ENCODE measurements around the gene SORCS1.
"Not testable (repeated sequence)": the region's sequence is repeated elsewhere in the genome, so short reads cannot be mapped to it uniquely, and the experiment has no call there.

SORCS1 gene

DNA sequence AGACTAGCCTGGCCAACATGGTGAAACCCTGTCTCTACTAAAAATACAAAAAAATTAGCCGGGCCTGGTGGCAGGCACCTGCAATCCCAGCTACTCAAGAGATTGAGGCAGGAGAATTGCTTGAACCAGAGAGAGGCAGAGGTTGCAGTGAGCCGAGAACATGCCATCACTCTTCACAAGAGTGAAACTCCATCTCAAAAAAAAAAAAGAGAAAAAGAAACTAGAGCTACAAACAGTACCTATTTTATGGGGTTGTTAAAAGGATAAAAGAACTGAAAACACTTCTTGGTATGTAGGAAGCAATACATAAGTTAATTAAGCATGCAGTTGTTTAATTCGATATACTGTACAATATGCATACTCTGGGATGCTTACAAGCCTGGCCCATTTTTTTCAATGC lies 216.9 kb downstream of the SORCS1 start:
- DNase-seq (ENCODE audit: low read depth in 2 of 2), result no peak

DNA sequence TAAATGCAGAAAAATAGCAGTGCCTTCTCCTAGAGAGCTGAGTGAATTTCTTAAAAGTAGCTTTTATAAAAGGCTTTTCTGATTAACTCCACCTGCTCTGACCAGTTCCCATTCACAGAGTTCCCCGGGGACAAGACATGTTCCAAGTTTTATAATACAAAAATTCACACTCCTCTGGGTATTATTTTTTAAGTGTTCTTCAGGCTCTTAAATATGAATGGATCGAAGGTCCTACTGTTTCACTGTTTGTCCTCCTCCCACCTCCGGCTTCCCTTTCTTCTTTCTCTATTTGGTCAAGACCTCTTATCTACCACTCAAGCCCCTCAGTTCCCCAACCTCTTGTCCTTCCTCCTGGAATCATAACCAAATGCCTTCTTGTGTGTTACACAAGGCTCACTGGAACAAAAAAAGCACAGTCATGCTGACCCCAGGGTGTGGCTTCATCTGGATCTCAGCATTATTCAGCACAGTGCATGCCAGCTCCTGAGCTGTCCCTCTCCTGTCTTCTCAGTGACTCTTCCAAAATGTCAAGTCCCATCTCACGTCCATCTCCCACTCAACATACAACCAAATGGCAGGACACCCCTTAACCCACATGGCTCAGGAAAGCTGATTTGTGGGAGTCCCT lies 222.4 kb downstream of the SORCS1 start:
- DNase-seq (ENCODE audit: low read depth in 2 of 2), result no peak

DNA sequence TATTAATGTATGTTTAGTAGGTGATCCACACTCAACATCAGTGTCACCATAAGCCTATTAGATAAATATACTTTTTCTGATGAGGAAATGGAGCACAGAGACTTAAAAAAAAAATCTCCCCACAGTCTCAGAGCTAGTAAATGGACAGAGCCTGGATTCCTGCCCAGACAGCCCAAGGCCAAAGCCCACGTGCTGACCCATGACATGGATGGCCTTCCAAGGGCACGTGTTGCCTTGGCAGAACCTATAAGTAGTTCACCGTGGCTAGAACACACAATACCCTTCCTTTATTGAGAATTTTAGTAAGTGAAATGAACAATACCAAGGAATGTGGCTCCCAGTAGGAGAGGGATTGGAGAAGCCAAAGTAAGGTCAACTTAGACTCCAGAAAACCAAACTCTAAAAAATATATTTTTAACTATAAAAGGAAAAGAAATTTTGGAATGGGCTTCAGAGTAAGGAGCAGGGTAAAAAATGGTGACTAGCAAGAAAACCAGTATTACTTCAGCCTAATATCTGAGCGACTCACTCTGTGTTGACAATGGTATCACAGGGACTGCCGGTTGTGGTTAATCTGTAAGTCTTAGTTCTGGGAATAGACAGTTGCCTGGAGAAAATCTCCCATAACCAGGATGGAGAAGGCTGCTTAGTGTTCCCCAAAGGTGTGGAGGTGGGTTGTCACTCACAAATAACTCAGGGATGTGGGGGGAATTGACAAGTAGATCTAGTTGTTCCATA lies 223.0 kb downstream of the SORCS1 start:
- no peak for DNase-seq (ENCODE audit: low read depth in 2 of 2)

DNA sequence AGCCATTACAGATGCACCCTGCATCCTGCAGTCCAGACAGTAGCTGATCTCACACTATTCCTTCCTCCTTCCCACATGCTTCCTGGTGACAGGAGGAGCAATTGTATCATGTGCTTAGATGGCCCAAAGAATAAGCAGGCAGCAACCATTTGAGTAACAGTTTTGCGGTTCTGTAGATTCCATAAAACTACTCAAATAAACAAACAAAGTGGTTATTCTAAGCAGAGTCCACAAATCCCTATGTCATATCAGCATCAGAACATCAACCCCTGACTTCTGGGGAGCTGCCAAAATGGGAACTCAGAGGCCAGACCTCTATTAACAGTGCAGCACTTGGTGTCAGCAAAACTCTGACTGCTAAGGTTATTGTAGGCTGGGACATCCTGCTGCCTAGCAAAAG lies 226.0 kb downstream of the SORCS1 start:
- no peak for DNase-seq (ENCODE audit: low read depth in 2 of 2)

DNA sequence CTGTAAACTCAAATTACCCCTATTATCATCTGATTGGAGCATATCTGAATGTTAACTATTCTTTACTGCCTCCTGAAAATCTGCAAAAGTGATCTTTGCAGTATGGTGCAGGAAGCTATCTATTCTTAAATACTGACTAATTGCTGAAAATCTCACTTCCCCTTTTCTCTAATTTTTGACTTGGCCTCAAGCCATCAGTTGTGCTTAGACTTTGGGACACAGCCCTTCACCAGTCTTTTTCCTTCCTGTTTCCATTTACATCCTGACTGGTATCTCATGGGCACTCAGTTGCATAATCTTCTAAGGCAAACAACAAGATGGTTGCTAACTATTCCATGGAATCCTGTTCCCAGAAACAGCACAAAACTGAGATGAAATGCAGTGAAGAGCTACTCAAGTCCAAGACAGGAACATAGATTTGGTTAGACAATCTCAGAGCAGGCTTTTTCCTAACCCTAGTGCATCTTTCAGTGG lies 228.5 kb downstream of the SORCS1 start:
- DNase-seq (ENCODE audit: low read depth in 2 of 2), result no peak

DNA sequence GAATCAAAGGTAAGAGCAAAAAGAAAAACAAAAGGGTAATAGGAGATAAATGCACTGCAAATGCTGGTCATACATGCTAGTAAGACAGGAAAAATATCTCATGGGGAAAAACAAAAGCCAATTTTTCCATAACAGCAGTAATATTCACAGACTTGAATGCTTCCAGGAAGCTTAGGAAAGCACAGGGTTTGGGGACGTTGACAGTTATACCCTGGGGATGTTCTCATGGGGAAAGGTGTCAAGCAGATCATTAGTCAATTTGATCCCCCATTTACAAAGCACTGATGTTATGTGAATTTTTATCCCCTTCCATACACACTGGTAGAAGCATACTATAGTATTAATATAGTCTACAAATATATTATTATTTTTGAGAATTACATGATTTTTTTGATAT lies 232.7 kb downstream of the SORCS1 start:
- no peak for DNase-seq (ENCODE audit: low read depth in 2 of 2)

DNA sequence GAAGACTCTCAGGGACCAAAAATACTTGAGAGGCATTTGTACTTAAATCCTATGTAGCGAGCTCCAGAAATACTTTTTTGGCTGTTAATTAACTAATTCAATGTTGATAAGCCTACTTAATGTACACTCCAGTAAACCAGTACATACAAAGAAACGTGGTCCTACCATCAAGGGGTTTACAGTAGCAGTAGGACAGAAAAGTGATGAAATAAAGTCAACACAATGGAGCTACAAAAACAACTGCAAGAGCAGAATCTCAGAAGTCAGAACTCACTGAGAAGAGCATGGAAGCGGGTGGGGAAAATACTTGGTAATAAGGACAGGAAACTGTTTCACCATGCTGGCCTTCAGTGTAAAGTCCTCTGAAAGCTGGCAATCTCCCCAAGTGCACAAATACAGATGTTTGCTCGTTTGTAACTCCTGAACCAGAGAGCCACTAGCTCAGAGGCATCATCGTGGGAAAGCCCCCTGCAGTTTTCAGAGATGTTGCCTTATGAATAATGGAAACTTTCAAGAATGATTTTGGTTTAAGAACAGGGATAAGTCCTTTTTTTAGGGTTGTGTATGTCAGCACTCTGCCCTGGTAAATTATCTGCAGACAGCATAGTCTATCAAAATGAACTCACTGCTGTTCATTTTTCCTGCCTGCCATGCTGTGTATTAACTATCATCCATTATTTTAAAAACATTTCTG lies 233.2 kb downstream of the SORCS1 start:
- no peak for DNase-seq (ENCODE audit: low read depth in 2 of 2)

DNA sequence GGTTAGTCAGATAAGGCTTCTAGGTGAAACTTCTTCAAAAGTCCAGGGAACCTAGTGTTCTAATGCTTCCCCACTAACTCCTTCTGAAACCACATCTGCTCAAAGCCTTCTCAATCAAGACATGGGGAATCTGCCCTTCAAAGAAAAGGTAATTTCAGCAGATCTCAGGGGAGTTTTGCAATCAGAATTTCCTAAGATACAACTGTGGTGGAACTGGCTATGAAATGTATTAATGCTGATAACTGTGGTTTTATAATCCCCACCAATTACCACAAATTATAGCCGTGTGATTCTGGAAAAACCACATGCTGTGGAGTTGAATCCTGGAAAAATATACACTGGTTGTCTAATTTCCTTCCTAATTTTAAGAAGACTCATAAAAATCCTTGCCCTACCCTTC lies 233.8 kb downstream of the SORCS1 start:
- DNase-seq (ENCODE audit: low read depth in 2 of 2), result no peak

DNA sequence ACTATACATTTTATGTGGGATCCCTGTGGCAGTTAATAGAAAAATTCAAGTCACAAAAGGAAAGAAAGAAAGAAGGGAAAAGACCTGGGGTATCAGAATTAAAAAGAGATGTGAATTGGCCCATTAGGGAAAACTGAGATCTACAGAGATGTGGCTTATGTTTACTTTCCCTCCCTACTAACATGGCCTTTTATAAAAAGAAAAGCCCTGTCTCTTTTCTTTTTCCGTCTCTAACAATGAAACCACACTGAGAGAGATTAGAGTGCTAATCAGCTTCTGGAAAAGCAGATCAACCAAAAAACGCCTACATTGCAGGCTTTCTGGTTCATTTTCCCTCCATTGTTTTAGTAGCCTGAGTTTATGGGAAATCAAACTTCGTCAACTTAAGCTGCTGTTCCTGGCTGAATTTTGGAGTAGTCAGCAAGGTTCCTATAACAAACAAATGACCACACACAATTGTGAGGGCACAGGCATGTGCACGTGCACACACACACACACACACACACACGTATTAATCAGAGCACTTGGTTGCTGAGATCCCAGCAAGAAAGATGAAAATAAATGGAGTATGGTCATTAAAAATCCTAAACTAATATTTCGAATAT lies 235.1 kb downstream of the SORCS1 start:
- no peak for DNase-seq (ENCODE audit: low read depth in 2 of 2)

DNA sequence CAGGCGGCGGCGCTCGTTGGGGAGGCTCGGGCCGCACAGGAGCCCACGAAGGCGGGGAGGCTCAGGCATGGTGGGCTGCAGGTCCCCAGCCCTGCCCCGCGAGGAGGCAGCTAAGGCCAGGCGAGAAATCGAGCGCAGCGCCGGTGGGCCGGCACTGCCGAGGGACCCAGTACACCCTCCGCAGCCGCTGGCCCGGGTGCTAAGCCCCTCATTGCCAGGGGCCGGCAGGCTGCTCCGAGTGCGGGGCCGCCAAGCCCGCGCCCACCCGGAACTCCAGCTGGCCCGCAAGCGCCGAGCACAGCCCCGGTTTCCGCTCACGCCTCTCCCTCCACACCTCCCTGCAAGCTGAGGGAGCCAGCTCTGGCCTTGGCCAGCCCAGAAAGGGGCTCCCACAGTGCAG lies 236.4 kb downstream of the SORCS1 start:
- not testable (repeated sequence) for DNase-seq (ENCODE audit: low read depth in 2 of 2)

DNA sequence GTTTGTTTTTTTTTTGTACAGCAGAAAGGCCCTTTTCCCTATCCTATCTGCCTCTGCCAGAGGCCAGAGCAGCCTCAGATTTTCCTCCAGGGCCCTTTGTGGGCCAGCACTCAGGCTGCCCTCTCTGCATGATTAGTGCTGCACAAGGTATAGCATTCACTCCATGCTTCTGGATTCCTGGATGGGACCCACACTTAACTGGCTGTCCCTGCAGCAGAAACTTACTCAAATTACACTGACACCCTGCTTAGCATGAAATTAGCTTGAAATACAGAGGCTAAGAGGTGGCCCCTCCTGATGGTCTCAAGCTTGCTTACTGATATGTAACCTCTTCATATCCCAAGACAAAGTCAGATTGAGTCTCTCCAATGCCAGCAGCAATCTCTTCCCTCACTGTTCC lies 239.3 kb downstream of the SORCS1 start:
- DNase-seq (ENCODE audit: low read depth in 2 of 2), result no peak

DNA sequence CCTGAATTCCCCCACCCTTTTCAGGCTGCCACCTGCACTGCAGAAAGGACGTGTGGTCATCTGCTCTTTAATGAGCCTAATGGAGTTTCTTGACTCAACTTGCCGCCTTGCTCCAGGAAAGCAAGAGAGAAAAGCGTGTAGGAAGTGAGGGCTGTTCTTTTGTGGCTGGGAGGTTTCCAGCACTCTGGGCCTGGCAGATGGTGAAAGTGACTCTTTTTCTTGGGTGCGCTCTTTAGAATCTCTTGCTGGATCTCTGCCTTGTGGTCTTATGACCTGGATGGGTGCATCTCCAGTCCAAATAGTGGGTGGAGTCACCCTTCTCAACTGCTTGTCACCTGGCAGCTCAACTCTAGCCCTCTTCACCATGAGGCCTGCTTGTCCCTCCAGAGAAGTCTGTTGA lies 244.0 kb downstream of the SORCS1 start:
- DNase-seq (ENCODE audit: low read depth in 2 of 2), result no peak

DNA sequence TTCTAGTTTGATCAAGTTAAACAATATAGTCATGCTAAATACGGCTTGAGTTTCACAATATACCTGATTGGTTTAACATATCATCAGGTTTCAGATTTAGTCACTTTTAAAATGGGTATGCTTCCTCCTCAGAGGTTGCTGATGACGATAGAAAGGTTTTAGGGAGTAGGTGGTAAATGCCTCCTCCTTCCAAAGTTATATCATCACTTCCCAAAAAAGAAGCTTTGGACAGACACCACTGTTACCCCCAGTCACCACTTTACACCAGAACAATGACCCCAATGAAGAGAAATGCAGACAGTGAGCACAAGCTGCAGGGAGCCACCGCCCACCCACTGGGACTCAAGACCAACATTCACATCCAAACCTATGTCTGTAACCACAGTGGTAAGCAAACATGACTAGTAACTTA lies 244.6 kb downstream of the SORCS1 start:
- no peak for DNase-seq (ENCODE audit: low read depth in 2 of 2)

DNA sequence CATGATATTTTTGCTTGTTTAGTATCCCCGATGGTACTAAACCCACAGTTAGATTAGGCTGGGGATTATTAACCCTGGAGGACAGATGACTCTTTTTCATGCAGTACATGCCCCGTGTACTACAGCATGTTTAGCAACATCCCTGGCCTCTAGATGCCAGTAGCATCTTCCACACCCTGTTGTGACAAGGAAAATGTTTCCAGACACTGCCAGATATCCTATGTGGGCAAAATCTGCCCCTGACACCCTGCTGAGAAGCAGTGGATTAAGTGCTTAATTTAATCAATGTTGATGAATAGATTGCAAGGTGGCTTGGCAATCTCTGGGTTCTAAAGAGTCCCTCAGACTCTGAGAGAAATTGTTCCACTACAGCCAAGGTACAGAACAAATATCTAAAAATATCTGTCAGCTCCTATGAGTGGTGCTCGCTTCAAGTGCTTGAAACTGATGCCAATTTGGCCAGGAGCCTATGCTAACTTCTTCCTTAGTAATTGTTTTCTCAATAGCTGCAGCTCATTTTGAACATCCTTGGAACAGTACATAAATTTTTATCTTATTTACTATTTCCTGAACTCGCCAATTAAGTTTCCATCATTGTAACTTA lies 247.0 kb downstream of the SORCS1 start:
- no peak for DNase-seq (ENCODE audit: low read depth in 2 of 2)

DNA sequence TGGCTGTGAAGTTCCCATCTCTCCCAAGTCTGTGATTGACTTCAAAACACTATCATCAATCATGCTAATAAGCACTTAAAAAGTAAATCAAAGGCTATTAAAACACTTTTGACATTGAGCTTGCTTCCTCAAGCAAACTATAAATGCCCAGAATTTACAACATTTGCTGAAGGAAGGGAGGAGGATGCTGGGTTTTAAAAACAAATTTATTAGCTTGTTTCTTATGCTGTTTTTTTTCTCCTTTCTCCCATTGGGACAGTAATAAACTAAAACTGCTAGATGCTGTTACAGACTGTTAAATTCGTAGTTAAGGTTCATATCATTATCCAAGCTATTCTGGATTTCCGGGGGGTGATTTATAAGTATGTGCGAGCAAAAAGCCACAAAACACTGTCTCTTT lies 250.5 kb downstream of the SORCS1 start:
- DNase-seq (ENCODE audit: low read depth in 2 of 2), result no peak

DNA sequence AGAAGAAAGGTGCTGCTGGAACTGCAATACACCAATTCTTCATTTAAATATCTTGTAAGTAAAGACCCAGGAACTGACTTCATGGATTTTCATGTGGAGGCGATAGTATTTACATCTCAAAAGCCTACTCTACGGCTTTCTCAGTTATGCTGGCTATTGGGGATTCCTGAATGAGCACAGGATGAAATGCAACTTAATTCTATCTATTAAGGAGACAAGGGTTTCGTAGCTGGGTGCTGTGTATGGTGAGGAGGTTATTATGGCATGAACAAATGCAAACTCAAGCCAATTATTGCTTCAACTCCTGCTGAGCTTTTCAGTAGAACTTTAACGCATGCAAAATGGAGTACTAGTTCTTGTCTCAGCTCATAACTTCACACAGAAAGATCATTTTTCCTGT lies 251.2 kb downstream of the SORCS1 start:
- DNase-seq (ENCODE audit: low read depth in 2 of 2), result no peak

DNA sequence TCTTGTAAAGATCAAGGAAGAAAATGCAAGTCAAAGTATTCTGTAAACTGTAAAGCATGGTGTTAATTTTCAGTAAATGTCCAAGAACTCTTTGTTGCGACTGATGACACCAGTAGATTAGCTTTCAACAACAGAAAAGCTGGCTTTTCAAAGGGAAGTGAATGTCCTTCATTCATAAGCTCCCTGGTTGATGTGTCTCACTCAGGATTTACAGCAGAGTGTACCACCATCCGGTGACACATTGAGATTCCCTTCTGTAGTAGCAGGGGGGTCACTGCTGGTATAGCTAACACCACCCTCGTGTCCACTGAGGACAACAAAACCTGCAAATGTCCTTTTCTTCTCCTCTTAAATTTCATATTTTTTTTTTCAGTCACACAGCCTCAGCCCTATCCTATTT lies 253.4 kb downstream of the SORCS1 start:
- DNase-seq (ENCODE audit: low read depth in 2 of 2), result no peak

DNA sequence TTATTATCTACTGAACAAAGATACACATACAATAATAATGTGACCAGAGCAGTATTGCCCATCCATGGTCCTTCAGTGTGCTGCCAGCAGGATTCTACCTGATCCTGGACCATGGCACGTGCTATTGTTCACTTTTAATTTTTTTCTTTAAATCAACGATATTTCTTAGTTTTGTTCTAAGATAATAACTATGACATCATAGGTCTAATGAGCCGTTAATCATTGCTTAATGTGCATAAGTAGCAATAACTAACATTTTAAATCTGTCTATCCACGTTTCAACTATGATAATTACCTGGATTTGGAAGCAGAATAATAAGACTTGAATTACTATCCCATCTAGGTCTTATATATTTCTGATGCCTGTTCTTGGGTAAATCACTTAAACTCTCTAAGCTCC lies 253.8 kb downstream of the SORCS1 start:
- DNase-seq (ENCODE audit: low read depth in 2 of 2), result no peak

DNA sequence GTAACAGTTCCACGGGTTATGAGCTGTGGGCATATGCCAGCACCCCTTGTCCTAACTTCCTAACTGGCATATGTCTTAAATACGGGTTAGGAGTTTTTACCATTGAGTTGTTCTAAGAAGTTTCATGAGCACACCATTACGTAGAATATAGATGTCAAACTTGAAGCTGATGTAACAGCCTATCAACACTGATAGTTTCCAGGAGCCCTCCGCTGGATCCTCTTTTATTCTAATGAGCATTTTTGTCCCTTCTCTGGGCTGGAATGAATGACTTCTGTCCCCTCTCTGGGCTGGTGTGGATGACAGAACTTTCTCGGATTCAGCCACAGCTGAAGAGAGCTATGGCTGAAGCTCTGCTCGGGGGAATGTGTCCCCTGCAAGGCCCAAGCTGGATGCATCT lies 256.3 kb downstream of the SORCS1 start:
- no peak for DNase-seq (ENCODE audit: low read depth in 2 of 2)

DNA sequence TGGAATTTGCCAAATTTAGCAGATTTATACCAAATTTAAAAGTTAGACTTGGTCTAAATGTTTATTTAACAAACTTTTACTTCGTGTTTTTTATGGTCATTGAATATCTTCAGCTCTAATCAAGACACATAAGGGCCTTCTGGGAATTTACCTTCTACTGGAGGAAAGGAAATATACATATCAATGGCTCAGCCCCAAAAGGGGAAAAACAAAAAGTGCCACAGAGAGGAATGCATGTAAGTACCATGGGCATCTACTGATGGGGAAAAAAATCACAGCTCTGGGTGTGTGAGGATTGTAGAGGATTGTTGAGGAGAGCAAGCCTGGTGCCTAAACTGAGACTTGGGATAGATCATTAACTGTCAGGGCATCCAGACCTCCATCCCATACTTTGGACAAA lies 260.3 kb downstream of the SORCS1 start:
- DNase-seq (ENCODE audit: low read depth in 2 of 2), result no peak

DNA sequence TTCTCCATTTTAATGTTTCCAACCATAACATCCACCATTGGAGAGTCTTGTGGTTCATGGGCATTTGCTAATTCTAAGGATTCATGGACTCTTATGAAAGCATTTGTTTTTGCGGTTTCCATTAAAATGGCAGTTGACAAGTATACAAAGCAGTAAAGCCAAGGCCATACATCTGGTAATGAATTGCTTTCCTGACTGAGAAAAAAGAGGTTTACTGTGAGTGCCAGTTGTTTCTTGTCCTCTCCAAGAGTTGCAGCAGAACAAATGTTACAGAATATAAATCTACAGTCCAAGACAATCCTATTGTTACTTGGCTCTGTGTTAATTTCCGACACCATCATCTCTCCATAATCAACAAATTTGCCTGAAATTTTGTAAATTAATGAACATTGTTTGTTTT lies 261.3 kb downstream of the SORCS1 start:
- DNase-seq (ENCODE audit: low read depth in 2 of 2), result no peak

DNA sequence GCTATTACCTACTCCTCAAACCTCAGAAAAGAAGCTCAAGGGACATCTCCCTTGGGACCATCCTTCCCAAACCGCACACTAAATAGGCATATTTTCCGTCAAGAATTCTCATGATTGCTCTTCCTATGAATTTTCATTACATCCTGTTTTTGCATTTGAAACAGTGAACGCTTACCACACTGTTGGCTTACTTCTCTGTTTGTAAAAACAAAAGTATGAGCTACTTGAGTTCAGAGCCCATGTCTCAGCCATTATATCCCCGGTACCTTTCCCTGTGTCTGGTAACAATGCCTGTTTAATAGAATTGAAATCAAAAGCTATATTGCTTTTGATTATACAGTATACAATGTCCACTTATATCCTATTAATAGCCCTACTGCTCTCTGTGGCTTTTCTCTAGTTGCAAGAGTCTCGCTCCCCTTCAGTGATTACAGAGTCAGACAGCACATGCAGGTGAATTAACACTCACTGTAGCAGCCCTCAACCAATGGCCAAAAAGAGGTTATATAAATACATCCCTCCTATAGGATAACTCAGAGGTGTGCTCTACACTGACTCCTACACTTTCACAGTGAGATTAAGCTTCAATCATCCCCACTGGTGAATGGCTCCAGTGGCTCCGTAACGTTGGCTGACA lies 264.4 kb downstream of the SORCS1 start:
- no peak for DNase-seq (ENCODE audit: low read depth in 2 of 2)
